HG02623 (cell line): ENCODE results near the gene TACR1.
A peak's percentile ranks its signal among the peaks of the same experiment; 100 is the strongest.

ENCODE experiments used
- ATAC-seq: cut with Tn5 transposase; IDR thresholded peaks from one replicate; pipeline ENCODE4 v1.9.1; 2021; ENCODE audit warnings: moderate library complexity; ENCODE audit not compliant: unreplicated experiment

TACR1 gene

GRCh38 chr2:75055142-75055819 lies 144.0 kb downstream of the TACR1 start:
- ATAC-seq: no peak

GRCh38 chr2:75054296-75054695 lies 145.0 kb downstream of the TACR1 start:
- no peak for ATAC-seq

GRCh38 chr2:75053484-75054112 lies 145.7 kb downstream of the TACR1 start:
- peak; percentile 77 for ATAC-seq

- no peak for ATAC-seq
These were observed 151.2 kb downstream of the TACR1 start for GRCh38 chr2:75047992-75048625.

GRCh38 chr2:75047189-75047991 lies 151.9 kb downstream of the TACR1 start:
- ATAC-seq: no peak

GRCh38 chr2:75045526-75046050 lies 153.7 kb downstream of the TACR1 start:
- ATAC-seq: no peak

GRCh38 chr2:75044291-75044690 lies 155.0 kb downstream of the TACR1 start:
- ATAC-seq: no peak

GRCh38 chr2:75042823-75043222 lies 156.5 kb downstream of the TACR1 start:
- ATAC-seq: no peak

- no peak for ATAC-seq
These were observed 157.4 kb downstream of the TACR1 start for GRCh38 chr2:75041731-75042600.

GRCh38 chr2:75041226-75041625 lies 158.1 kb downstream of the TACR1 start:
- no peak for ATAC-seq

GRCh38 chr2:75035444-75036353 lies 163.6 kb downstream of the TACR1 start:
- no peak for ATAC-seq

- no peak for ATAC-seq
These were observed 165.8 kb downstream of the TACR1 start for GRCh38 chr2:75033516-75033915.

GRCh38 chr2:75031906-75032803 lies 167.2 kb downstream of the TACR1 start:
- ATAC-seq: no peak

GRCh38 chr2:75031171-75031570 lies 168.1 kb downstream of the TACR1 start:
- no peak for ATAC-seq

- no peak for ATAC-seq
These were observed 168.9 kb downstream of the TACR1 start for GRCh38 chr2:75030218-75031009.

GRCh38 chr2:75027886-75028285 lies 171.4 kb downstream of the TACR1 start:
- no peak for ATAC-seq

GRCh38 chr2:75025633-75026380 lies 173.5 kb downstream of the TACR1 start:
- no peak for ATAC-seq
